Body of pancreas (tissue), 4 donors: ENCODE data around the gene NUP98. TPM values are rescaled to one million over a fixed set of nuclear protein-coding genes. Genes with fewer than 3 reads are reported as not detected.
A peak's percentile ranks its signal among the peaks of the same experiment; 100 is the strongest.
"Not testable (repeated sequence)": the region's sequence is repeated elsewhere in the genome, so short reads cannot be mapped to it uniquely, and the experiment has no call there.

ENCODE experiments used
- ATAC-seq: fragments of 150-250 bp; one replicate; pipeline ENCODE4 v1.9.1; 2016
- DNase-seq, 4 donors: peaks; one replicate each; pipeline ENCODE4 v3.0.0-alpha.2; 2019
- H3K27ac ChIP-seq, 4 donors: fragments of 200-600 bp; sonication (generic); 1 replicate in 3 of 4; 2 replicates in 1 of 4; pipeline versions ENCODE4 v1.5.1 to v1.6.1; 2016 to 2019; ENCODE audit warnings: mild to moderate bottlenecking in 1 of 4, mixed read lengths in 1 of 4, moderate library complexity in 1 of 4
- H3K27me3 ChIP-seq, 2 donors: fragments of 200-600 bp; sonication (generic); one replicate each; pipeline ENCODE4 v1.6.0; 2016; ENCODE audit warnings: mild to moderate bottlenecking in 1 of 2
- H3K36me3 ChIP-seq, 2 donors: fragments of 200-600 bp; sonication (generic); replicated peaks in 1 of 2; 2 replicates each; pipeline ENCODE4 v1.5.1; 2016; ENCODE audit warnings: low read depth in 2 of 2; ENCODE audit not compliant: insufficient read depth in 1 of 2
- H3K4me1 ChIP-seq: fragments of 200-600 bp; sonication (generic); one replicate; pipeline ENCODE4 v1.6.0; 2016
- H3K4me3 ChIP-seq, 2 donors: fragments of 200-600 bp; sonication (generic); 1 replicate in 1 of 2; 2 replicates in 1 of 2; pipeline ENCODE4 v1.5.1; 2016 to 2019
- H3K9me3 ChIP-seq, 3 donors: fragments of 200-600 bp; sonication (generic); 1 replicate in 2 of 3; 2 replicates in 1 of 3; pipeline ENCODE4 v1.5.1; 2016
- POLR2A ChIP-seq, 3 donors: fragments of 450-650 bp; IDR thresholded peaks; one replicate each; pipeline ENCODE4 v1.6.1; 2016; ENCODE audit warnings: antibody characterized with exemption in 3 of 3, mild to moderate bottlenecking in 2 of 3
- WGBS, 2 donors: methylation state at CpG; one replicate each; pipeline ENCODE4 v1.1.5; 2017; 5-methylcytosine and 5-hydroxymethylcytosine counted together
- intact Hi-C: fragments of 100-400 bp; cut with DNase I; formaldehyde crosslinking; loops from one replicate; pipeline ENCODE4 v1.15.1; 2023
- total RNA-seq, 2 donors: library from RNA; depleted of rRNA; stranded (reverse); fragments of >200 nt; gene quantifications; one replicate each; pipeline ENCODE4 v1.1.0, GENCODE V29; 2016
- TF ChIP-seq, protein P1 (sequence below), 7 experiments: fragments of 450-650 bp in 4 of 7; fragments of 200-600 bp in 3 of 7; sonication (generic) in 3 of 7; IDR thresholded peaks; one replicate each; pipeline ENCODE4 v1.5.1; 2016 to 2019; ENCODE audit warnings: antibody characterized with exemption in 7 of 7

NUP98 gene
- total RNA-seq, 2 donors from 2014 or later = 37.9 to 62.0 TPM

GRCh38 chr11:3644817-3645235, 152.5 kb downstream of the NUP98 start, which contains the start of gene ART1:
Gene ART1, plus strand, starts transcription at chr11:3645128. Its CDS starts 14,086 bp downstream, at chr11:3659214.
- TF ChIP-seq, protein P1, sequence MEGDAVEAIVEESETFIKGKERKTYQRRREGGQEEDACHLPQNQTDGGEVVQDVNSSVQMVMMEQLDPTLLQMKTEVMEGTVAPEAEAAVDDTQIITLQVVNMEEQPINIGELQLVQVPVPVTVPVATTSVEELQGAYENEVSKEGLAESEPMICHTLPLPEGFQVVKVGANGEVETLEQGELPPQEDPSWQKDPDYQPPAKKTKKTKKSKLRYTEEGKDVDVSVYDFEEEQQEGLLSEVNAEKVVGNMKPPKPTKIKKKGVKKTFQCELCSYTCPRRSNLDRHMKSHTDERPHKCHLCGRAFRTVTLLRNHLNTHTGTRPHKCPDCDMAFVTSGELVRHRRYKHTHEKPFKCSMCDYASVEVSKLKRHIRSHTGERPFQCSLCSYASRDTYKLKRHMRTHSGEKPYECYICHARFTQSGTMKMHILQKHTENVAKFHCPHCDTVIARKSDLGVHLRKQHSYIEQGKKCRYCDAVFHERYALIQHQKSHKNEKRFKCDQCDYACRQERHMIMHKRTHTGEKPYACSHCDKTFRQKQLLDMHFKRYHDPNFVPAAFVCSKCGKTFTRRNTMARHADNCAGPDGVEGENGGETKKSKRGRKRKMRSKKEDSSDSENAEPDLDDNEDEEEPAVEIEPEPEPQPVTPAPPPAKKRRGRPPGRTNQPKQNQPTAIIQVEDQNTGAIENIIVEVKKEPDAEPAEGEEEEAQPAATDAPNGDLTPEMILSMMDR (IDR thresholded peaks at IDR 0.05) = no peak
- 76 to 85% methylated on average over 4 of the region's 4 CpGs for WGBS, 2 donors
- H3K4me1 ChIP-seq = peaks cover 18% of the 10 kb centered on the region
- no peaks in the 10 kb centered on the region for H3K27me3 ChIP-seq
- H3K9me3 ChIP-seq = no peaks in the 10 kb centered on the region
- no peak within 1 kb of the TSS for H3K27ac ChIP-seq
- no peak within 1 kb of the TSS for H3K4me3 ChIP-seq
- no peak for ATAC-seq
- H3K36me3 ChIP-seq = no peaks in the 10 kb centered on the region
- intact Hi-C loops = no loop called here
- no peak for DNase-seq

DNA sequence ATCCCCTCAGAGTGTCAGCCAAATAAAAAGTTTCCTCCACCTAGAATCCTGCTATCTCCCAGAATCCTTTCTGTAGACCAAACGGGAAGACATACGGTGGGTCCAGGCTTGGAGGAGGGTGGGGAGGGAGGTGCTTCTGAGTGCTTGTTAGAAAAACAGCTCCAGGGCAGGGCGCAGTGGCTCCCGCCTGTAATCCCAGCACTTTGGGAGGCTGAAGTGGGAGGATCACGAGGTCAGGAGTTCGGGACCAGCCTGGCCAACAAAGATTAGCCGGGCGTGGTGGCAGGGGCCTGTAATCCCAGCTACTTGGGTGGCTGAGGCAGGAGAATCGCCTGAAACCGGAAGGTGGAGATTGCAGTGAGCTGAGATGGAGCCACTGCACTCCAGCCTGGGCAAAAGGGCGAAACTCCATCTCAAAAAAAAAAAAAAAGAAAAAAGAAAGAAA, 154.2 kb downstream of the NUP98 start:
- H3K27ac ChIP-seq, DNase-seq, H3K4me3 ChIP-seq, H3K36me3 ChIP-seq, intact Hi-C loops, ATAC-seq, H3K9me3 ChIP-seq, H3K27me3 ChIP-seq: not testable (repeated sequence)
- 44 to 58% methylated on average over 11 of the region's 11 CpGs for WGBS, 2 donors
- peaks cover 18% of the 10 kb centered on the region for H3K4me1 ChIP-seq

- no peaks in the 10 kb centered on the region for H3K27me3 ChIP-seq
- TF ChIP-seq, protein P1 (IDR thresholded peaks at IDR 0.05) = no peak
- TF ChIP-seq POLR2A (IDR thresholded peaks at IDR 0.05) = peak in 1 of 3 donors; percentile 34
- intact Hi-C loops = no loop called here
- WGBS, 2 donors = 0 to 1% methylated on average over 4 to 24 of the region's 55 CpGs
- ATAC-seq = peak; percentile 90
- peaks cover 18% of the 10 kb centered on the region for H3K4me1 ChIP-seq
- no peaks in the 10 kb centered on the region for H3K9me3 ChIP-seq
- peak overlapping the region in 1 of 4 donors; percentile 2 for H3K27ac ChIP-seq
- peak overlapping the region; percentile 4 to 35 for H3K4me3 ChIP-seq
- peak; percentile 70 to 89 (median 84) for DNase-seq
- no peaks in the 10 kb centered on the region for H3K36me3 ChIP-seq
These were observed 155.0 kb downstream of the NUP98 start for GRCh38 chr11:3642071-3642951.

DNA sequence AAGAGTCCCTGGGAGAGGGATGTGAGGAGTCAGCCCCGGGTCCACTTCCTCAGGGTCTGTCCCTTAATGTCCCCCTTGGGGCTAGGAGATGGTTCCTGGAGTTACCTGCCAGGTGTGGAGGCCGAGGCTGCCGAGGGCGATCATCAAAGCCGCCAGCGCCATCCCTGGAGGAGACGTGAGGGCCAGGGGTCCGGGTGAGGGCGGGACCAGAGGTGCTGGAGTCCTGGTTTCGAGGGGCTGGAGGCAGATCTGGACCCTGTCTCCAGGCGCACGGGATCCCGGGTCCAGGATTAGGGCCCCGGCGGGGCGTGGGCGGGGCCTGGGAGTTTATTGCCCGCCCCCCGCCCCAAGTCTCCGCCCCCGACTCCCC, 155.7 kb downstream of the NUP98 start, which contains the start of gene ART5:
Gene ART5 (minus strand): TSS at position 292 of the 370 bp plus-strand sequence. CDS start 130 bp downstream, at position 162.
- 16 to 31% methylated on average over 8 to 21 of the region's 21 CpGs for WGBS, 2 donors
- Histone ChIP-seq H3K4me1 (peaks cover 18% of the 10 kb centered on the region), H3K27me3 (no peaks in the 10 kb centered on the region), H3K4me3 (peak within 1 kb of the TSS; percentile 4 to 35), H3K36me3 (no peaks in the 10 kb centered on the region), H3K9me3 (no peaks in the 10 kb centered on the region), H3K27ac (peak within 1 kb of the TSS in 1 of 4 donors; percentile 2)
- DNase-seq (no peak), ATAC-seq (peak; percentile 8)
- no peak for TF ChIP-seq POLR2A (IDR thresholded peaks at IDR 0.05)
- TF ChIP-seq, protein P1 (IDR thresholded peaks at IDR 0.05) = no peak
- intact Hi-C loops = no loop called here

DNA sequence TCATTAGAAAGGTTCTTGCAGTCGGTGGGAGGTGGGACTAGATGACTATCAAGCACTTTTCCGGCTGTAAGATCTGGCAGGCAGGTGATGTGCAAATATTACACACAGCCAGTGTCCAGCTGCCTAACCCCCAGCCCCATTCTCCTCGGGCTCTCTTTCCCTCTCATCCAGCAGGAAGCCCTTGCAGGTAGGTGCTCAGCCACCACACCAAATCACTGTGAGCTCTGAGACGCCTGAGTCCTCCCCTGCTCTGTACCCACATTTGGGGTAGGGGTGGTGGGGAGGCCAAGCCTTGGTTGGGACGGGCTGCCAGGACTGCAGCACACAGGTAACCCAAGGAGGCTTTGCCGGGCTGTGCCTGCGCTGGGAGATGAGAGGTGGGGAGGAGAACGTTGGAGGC, 156.2 kb downstream of the NUP98 start:
- WGBS, 2 donors = 58 to 61% methylated on average over 7 to 8 of the region's 8 CpGs
- H3K4me1 ChIP-seq = peaks cover 18% of the 10 kb centered on the region
- no peaks in the 10 kb centered on the region for H3K9me3 ChIP-seq
- intact Hi-C loops = no loop called here
- H3K4me3 ChIP-seq = no peak overlapping the region
- TF ChIP-seq POLR2A (IDR thresholded peaks at IDR 0.05) = no peak
- ATAC-seq (no peak), DNase-seq (no peak)
- H3K27ac ChIP-seq = no peak overlapping the region
- no peaks in the 10 kb centered on the region for H3K36me3 ChIP-seq
- no peaks in the 10 kb centered on the region for H3K27me3 ChIP-seq
